Gastrocnemius medialis (tissue), 4 donors: Measurements from ENCODE around the gene ANKS4B. TPM values are rescaled to one million over a fixed set of nuclear protein-coding genes. Genes with fewer than 3 reads are reported as not detected.
"Not testable (repeated sequence)": the region's sequence is repeated elsewhere in the genome, so short reads cannot be mapped to it uniquely, and the experiment has no call there.

Experiments used
- ATAC-seq, 2 donors: fragments of 150-250 bp; one replicate each; pipeline ENCODE4 v1.9.1; 2016
- DNase-seq, 2 donors: peaks; one replicate each; pipeline ENCODE4 v3.0.0-alpha.2; 2019
- H3K27ac ChIP-seq, 4 donors: fragments of 200-600 bp; sonication (generic); 1 replicate in 1 of 4; 2 replicates in 3 of 4; pipeline ENCODE4 v1.5.1; 2016 to 2018; ENCODE audit warnings: mild to moderate bottlenecking in 2 of 4, moderate library complexity in 1 of 4
- H3K27me3 ChIP-seq, 3 donors: fragments of 200-600 bp; sonication (generic) in 2 of 3; 1 replicate in 1 of 3; 2 replicates in 2 of 3; pipeline versions ENCODE4 v1.5.1 to v1.6.0; 2016 to 2019; ENCODE audit warnings: mild to moderate bottlenecking in 1 of 3, moderate library complexity in 1 of 3
- H3K36me3 ChIP-seq, 2 donors: fragments of 200-600 bp; sonication (generic) in 1 of 2; one replicate each; pipeline ENCODE4 v1.5.1; 2017 to 2018
- H3K4me1 ChIP-seq, 2 donors: fragments of 200-600 bp; sonication (generic) in 1 of 2; one replicate each; pipeline ENCODE4 v1.5.1; 2016 to 2017; ENCODE audit warnings: mild to moderate bottlenecking in 2 of 2
- H3K4me3 ChIP-seq, 4 donors: fragments of 200-600 bp; sonication (generic) in 3 of 4; 1 replicate in 1 of 4; 2 replicates in 3 of 4; pipeline ENCODE4 v1.5.1; 2016 to 2019; ENCODE audit warnings: mild to moderate bottlenecking in 2 of 4
- H3K9me3 ChIP-seq, 3 donors: fragments of 200-600 bp; sonication (generic) in 2 of 3; 1 replicate in 1 of 3; 2 replicates in 2 of 3; pipeline ENCODE4 v1.5.1; 2016 to 2019
- CTCF ChIP-seq, 5 experiments: fragments of 450-650 bp in 3 of 5; fragments of 200-600 bp in 2 of 5; sonication (generic) in 2 of 5; IDR thresholded peaks in 4 of 5; conservative IDR thresholded peaks in 1 of 5; 1 replicate in 4 of 5; 2 replicates in 1 of 5; pipeline ENCODE4 v1.5.1; 2016 to 2019; ENCODE audit warnings: antibody characterized with exemption in 5 of 5, mild to moderate bottlenecking in 3 of 5, moderate library complexity in 3 of 5
- POLR2A ChIP-seq, 2 donors: fragments of 450-650 bp; IDR thresholded peaks; one replicate each; pipeline ENCODE4 v1.6.1; 2017; ENCODE audit warnings: antibody characterized with exemption in 2 of 2, mild to moderate bottlenecking in 2 of 2, moderate library complexity in 2 of 2
- in situ Hi-C, 4 donors: fragments of 200-750 bp; cut with MboI; loops; one replicate each; pipeline versions ENCODE4 v1.15.0 to v1.8.0; 2017; ENCODE audit warnings: low sequenced_read_pairs in 4 of 4
- intact Hi-C: fragments of 100-400 bp; cut with DNase I; formaldehyde crosslinking; loops from one replicate; pipeline ENCODE4 v1.15.1; 2023; ENCODE audit warnings: low total_unique reads
- total RNA-seq, 4 donors: library from RNA; depleted of rRNA; stranded (reverse); fragments of >200 nt; gene quantifications; one replicate each; pipeline versions ENCODE4 v1.1.0 to v1.2.3, GENCODE V29; 2016

ANKS4B gene
- total RNA-seq, 4 donors from 2014 or later = 0.04 to 0.10 TPM; not detected in 2

- no peaks in the 10 kb centered on the region for H3K9me3 ChIP-seq
- no peak for TF ChIP-seq POLR2A (IDR thresholded peaks at IDR 0.05)
- no peak for TF ChIP-seq CTCF (IDR thresholded peaks at IDR 0.05 in 4 of 5, conservative IDR thresholded peaks at IDR 0.05 in 1 of 5)
- in situ Hi-C loops = no loop called here
- H3K4me1 ChIP-seq = no peaks in the 10 kb centered on the region
- H3K27ac ChIP-seq = no peak overlapping the region
- intact Hi-C loops = no loop called here
- ATAC-seq (no peak), DNase-seq (no peak)
- no peaks in the 10 kb centered on the region for H3K36me3 ChIP-seq
- H3K4me3 ChIP-seq = no peak overlapping the region
- H3K27me3 ChIP-seq = no peaks in the 10 kb centered on the region
These were observed 11.2 kb downstream of the ANKS4B start for GRCh38 chr16:21244518-21245215.

- in situ Hi-C loops, DNase-seq, H3K27me3 ChIP-seq, H3K4me1 ChIP-seq, ATAC-seq, H3K9me3 ChIP-seq, H3K27ac ChIP-seq, H3K4me3 ChIP-seq, H3K36me3 ChIP-seq, intact Hi-C loops: not testable (repeated sequence)
These were observed 14.7 kb downstream of the ANKS4B start for GRCh38 chr16:21248179-21248578.

- Histone ChIP-seq H3K27me3 (no peaks in the 10 kb centered on the region), H3K4me3 (no peak overlapping the region), H3K4me1 (no peaks in the 10 kb centered on the region), H3K27ac (no peak overlapping the region), H3K9me3 (no peaks in the 10 kb centered on the region), H3K36me3 (no peaks in the 10 kb centered on the region)
- no peak for DNase-seq
- no peak for ATAC-seq
- TF ChIP-seq CTCF (IDR thresholded peaks at IDR 0.05 in 4 of 5, conservative IDR thresholded peaks at IDR 0.05 in 1 of 5) (no peak), POLR2A (IDR thresholded peaks at IDR 0.05) (no peak)
- in situ Hi-C loops (no loop called here), intact Hi-C loops (no loop called here)
These were observed 16.8 kb downstream of the ANKS4B start for GRCh38 chr16:21250072-21250923.

GRCh38 chr16:21253470-21253869 is 20.0 kb downstream of the ANKS4B start:
- no peak for ATAC-seq

More at GRCh38 chr16:21253470-21253869, 20.0 kb downstream of the ANKS4B start:
- no peak for DNase-seq
- Histone ChIP-seq H3K4me3 (no peak overlapping the region), H3K9me3 (no peaks in the 10 kb centered on the region), H3K36me3 (no peaks in the 10 kb centered on the region), H3K27ac (no peak overlapping the region), H3K4me1 (no peaks in the 10 kb centered on the region), H3K27me3 (no peaks in the 10 kb centered on the region)
- in situ Hi-C loops (no loop called here), intact Hi-C loops (no loop called here)
- TF ChIP-seq POLR2A (IDR thresholded peaks at IDR 0.05) (no peak), CTCF (IDR thresholded peaks at IDR 0.05 in 4 of 5, conservative IDR thresholded peaks at IDR 0.05 in 1 of 5) (no peak)
